ENCODE results near the gene URGCP.
"Not testable (repeated sequence)": the region's sequence is repeated elsewhere in the genome, so short reads cannot be mapped to it uniquely, and the experiment has no call there.

URGCP gene

GRCh38 chr7:43915907-43916306, 9.5 kb upstream of the URGCP start:
- no peak for DNase-seq

GRCh38 chr7:43914795-43915194, 8.4 kb upstream of the URGCP start:
- DNase-seq = no peak

- DNase-seq = peak; percentile 41
These were observed 453 bp downstream of the URGCP start for GRCh38 chr7:43905956-43906330.

GRCh38 chr7:43905209-43905946, 1.0 kb downstream of the URGCP start:
- no peak for DNase-seq

- no peak for DNase-seq
These were observed 1.7 kb downstream of the URGCP start for GRCh38 chr7:43904533-43905208.

GRCh38 chr7:43902542-43903054, 3.8 kb downstream of the URGCP start:
- DNase-seq = no peak

GRCh38 chr7:43898571-43898970, 7.8 kb downstream of the URGCP start:
- not testable (repeated sequence) for DNase-seq

- no peak for DNase-seq
These were observed 10.5 kb downstream of the URGCP start for GRCh38 chr7:43895847-43896415.

GRCh38 chr7:43891069-43891955, 15.1 kb downstream of the URGCP start:
- DNase-seq = no peak

GRCh38 chr7:43890468-43890867, 15.9 kb downstream of the URGCP start:
- no peak for DNase-seq

GRCh38 chr7:43888993-43889945, 17.1 kb downstream of the URGCP start:
- DNase-seq = no peak

- DNase-seq = no peak
These were observed 21.8 kb downstream of the URGCP start for GRCh38 chr7:43884617-43885016.

GRCh38 chr7:43884209-43884608, 22.2 kb downstream of the URGCP start:
- no peak for DNase-seq

- no peak for DNase-seq
These were observed 25.8 kb downstream of the URGCP start for GRCh38 chr7:43880596-43880995.

GRCh38 chr7:43879477-43879876, 26.9 kb downstream of the URGCP start:
- DNase-seq = no peak

GRCh38 chr7:43878867-43879266, 27.5 kb downstream of the URGCP start:
- DNase-seq = no peak

GRCh38 chr7:43877968-43878864, 28.2 kb downstream of the URGCP start:
- DNase-seq = no peak

GRCh38 chr7:43876976-43877745, 29.2 kb downstream of the URGCP start:
- no peak for DNase-seq

GRCh38 chr7:43876241-43876640, 30.2 kb downstream of the URGCP start:
- no peak for DNase-seq

- DNase-seq = no peak
These were observed 33.1 kb downstream of the URGCP start for GRCh38 chr7:43873300-43873699.
